Glutamatergic neuron (in vitro differentiated cells): ENCODE results near the gene PRKCH. TPM values are rescaled to one million over a fixed set of nuclear protein-coding genes. Genes with fewer than 3 reads are reported as not detected.

Source experiments
- DNase-seq: peaks from one replicate; pipeline ENCODE4 v3.0.0; 2022
- H3K27ac Mint-ChIP-seq: one replicate; pipeline ENCODE4 v1.8.0; 2020; ENCODE audit warnings: mild to moderate bottlenecking, mixed read lengths, inconsistent platforms; ENCODE audit not compliant: unreplicated experiment
- H3K27me3 Mint-ChIP-seq: one replicate; pipeline ENCODE4 v1.8.0; 2020; ENCODE audit warnings: mild to moderate bottlenecking, moderate library complexity, mixed read lengths, inconsistent platforms; ENCODE audit not compliant: unreplicated experiment
- H3K36me3 Mint-ChIP-seq: one replicate; pipeline ENCODE4 v1.8.0; 2020; ENCODE audit warnings: mild to moderate bottlenecking, mixed read lengths, inconsistent platforms; ENCODE audit not compliant: unreplicated experiment
- H3K4me1 Mint-ChIP-seq: one replicate; pipeline ENCODE4 v1.8.0; 2020; ENCODE audit warnings: mild to moderate bottlenecking, low read depth, mixed read lengths, inconsistent platforms; ENCODE audit not compliant: unreplicated experiment
- H3K4me3 Mint-ChIP-seq: one replicate; pipeline ENCODE4 v1.8.0; 2020; ENCODE audit warnings: mild to moderate bottlenecking, mixed read lengths, inconsistent platforms; ENCODE audit not compliant: unreplicated experiment
- H3K9me3 Mint-ChIP-seq: one replicate; pipeline ENCODE4 v1.8.0; 2020; ENCODE audit warnings: mild to moderate bottlenecking, moderate library complexity, mixed read lengths, inconsistent platforms; ENCODE audit not compliant: unreplicated experiment
- total RNA-seq: library from RNA; stranded (reverse); fragmentation: NEBNext Ultra II Directional; extraction: Animal tissue kit (Norgen Biotek cat#: 25700); gene quantifications from one replicate; pipeline ENCODE4 v1.2.1, GENCODE V29; 2021; ENCODE audit not compliant: unreplicated experiment
- TF ChIP-seq, protein P1 (sequence below): fragments of 200-600 bp; sonication (generic); IDR thresholded peaks from one replicate; pipeline ENCODE4 v1.5.0; 2021; ENCODE audit not compliant: partially characterized antibody, unreplicated experiment

Gene PRKCH
- total RNA-seq, 1 donor from 2014 or later: 0.54 TPM

DNA sequence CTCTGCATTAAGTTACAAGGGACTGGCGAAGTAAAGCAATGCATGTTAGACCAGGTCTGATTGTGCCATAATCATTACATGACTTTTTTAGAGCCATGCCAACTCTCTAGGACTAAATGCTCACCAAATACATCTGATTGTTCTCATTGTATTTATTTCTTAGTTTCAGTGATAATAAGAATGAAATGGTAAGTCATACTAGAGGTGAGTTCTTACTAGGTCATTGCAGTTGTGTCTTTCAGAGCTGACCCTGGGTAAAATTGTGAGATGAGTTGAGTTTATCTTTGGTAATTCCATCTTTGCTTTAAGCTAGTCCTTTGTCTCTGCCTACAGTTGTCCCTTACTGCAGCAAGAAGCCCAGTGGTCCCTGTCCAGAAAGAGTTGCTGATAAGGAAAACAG lies 73.2 kb downstream of the PRKCH start:
- TF ChIP-seq, protein P1, sequence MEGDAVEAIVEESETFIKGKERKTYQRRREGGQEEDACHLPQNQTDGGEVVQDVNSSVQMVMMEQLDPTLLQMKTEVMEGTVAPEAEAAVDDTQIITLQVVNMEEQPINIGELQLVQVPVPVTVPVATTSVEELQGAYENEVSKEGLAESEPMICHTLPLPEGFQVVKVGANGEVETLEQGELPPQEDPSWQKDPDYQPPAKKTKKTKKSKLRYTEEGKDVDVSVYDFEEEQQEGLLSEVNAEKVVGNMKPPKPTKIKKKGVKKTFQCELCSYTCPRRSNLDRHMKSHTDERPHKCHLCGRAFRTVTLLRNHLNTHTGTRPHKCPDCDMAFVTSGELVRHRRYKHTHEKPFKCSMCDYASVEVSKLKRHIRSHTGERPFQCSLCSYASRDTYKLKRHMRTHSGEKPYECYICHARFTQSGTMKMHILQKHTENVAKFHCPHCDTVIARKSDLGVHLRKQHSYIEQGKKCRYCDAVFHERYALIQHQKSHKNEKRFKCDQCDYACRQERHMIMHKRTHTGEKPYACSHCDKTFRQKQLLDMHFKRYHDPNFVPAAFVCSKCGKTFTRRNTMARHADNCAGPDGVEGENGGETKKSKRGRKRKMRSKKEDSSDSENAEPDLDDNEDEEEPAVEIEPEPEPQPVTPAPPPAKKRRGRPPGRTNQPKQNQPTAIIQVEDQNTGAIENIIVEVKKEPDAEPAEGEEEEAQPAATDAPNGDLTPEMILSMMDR: no peak
- no peak overlapping the region for H3K4me3 Mint-ChIP-seq
- H3K27me3 Mint-ChIP-seq: peaks cover 2% of the 10 kb centered on the region
- no peak overlapping the region for H3K27ac Mint-ChIP-seq
- H3K4me1 Mint-ChIP-seq: peaks cover 2% of the 10 kb centered on the region
- H3K9me3 Mint-ChIP-seq: no peaks in the 10 kb centered on the region
- H3K36me3 Mint-ChIP-seq: no peaks in the 10 kb centered on the region
- no peak for DNase-seq

- H3K4me1 Mint-ChIP-seq: peaks cover 2% of the 10 kb centered on the region
- H3K27ac Mint-ChIP-seq: no peak overlapping the region
- H3K36me3 Mint-ChIP-seq: no peaks in the 10 kb centered on the region
- H3K4me3 Mint-ChIP-seq: no peak overlapping the region
- no peak for DNase-seq
- TF ChIP-seq, protein P1: no peak
- H3K9me3 Mint-ChIP-seq: no peaks in the 10 kb centered on the region
- peaks cover 2% of the 10 kb centered on the region for H3K27me3 Mint-ChIP-seq
Observed at GRCh38 chr14:61395115-61395725, 73.8 kb downstream of the PRKCH start.

GRCh38 chr14:61396279-61396678 lies 74.9 kb downstream of the PRKCH start:
- no peak overlapping the region for H3K4me3 Mint-ChIP-seq
- DNase-seq: no peak
- no peaks in the 10 kb centered on the region for H3K36me3 Mint-ChIP-seq
- H3K9me3 Mint-ChIP-seq: no peaks in the 10 kb centered on the region
- TF ChIP-seq, protein P1: no peak
- peaks cover 2% of the 10 kb centered on the region for H3K27me3 Mint-ChIP-seq
- peaks cover 2% of the 10 kb centered on the region for H3K4me1 Mint-ChIP-seq
- H3K27ac Mint-ChIP-seq: no peak overlapping the region

- H3K4me1 Mint-ChIP-seq: peaks cover 2% of the 10 kb centered on the region
- no peaks in the 10 kb centered on the region for H3K36me3 Mint-ChIP-seq
- H3K27ac Mint-ChIP-seq: no peak overlapping the region
- no peak for DNase-seq
- TF ChIP-seq, protein P1: no peak
- no peak overlapping the region for H3K4me3 Mint-ChIP-seq
- peaks cover 2% of the 10 kb centered on the region for H3K27me3 Mint-ChIP-seq
- no peaks in the 10 kb centered on the region for H3K9me3 Mint-ChIP-seq
Observed at GRCh38 chr14:61396694-61397093, 75.3 kb downstream of the PRKCH start.

- H3K4me1 Mint-ChIP-seq: peaks cover 2% of the 10 kb centered on the region
- no peaks in the 10 kb centered on the region for H3K36me3 Mint-ChIP-seq
- H3K4me3 Mint-ChIP-seq: no peak overlapping the region
- no peak for DNase-seq
- no peaks in the 10 kb centered on the region for H3K9me3 Mint-ChIP-seq
- TF ChIP-seq, protein P1: no peak
- H3K27ac Mint-ChIP-seq: no peak overlapping the region
- peaks cover 2% of the 10 kb centered on the region for H3K27me3 Mint-ChIP-seq
Observed at GRCh38 chr14:61397615-61398014, 76.2 kb downstream of the PRKCH start.
